ENCODE results near the gene U2SURP. TPM values are rescaled to one million over a fixed set of nuclear protein-coding genes. Genes with fewer than 3 reads are reported as not detected.

U2SURP gene
- total RNA-seq, 3 donors from 2014 or later (not counting 1 experiment from before 2014, with no cell fraction given), result 165 to 179 (median 172) TPM

- H3K9me3 Mint-ChIP-seq, result no peaks in the 10 kb centered on the region
- intact Hi-C loops (cut with micrococcal nuclease), result no loop called here
These were observed 63.4 kb downstream of the U2SURP start for GRCh38 chr3:143064777-143065176.

GRCh38 chr3:143065364-143065763 is 64.0 kb downstream of the U2SURP start:
- no peak overlapping the region for H3K4me3 Mint-ChIP-seq
- Histone ChIP-seq H3K36me3 (ENCODE audit: control insufficient read depth, insufficient read depth, low read length) (no peaks in the 10 kb centered on the region), H3K4me3 (ENCODE audit: low read length) (no peak overlapping the region), H3K27ac (ENCODE audit: low read length) (no peak overlapping the region), H3K4me1 (ENCODE audit: control insufficient read depth, insufficient read depth, low read length) (no peaks in the 10 kb centered on the region), H3K9me3 (ENCODE audit: control insufficient read depth, insufficient read depth, low read length) (no peaks in the 10 kb centered on the region), H3K27me3 (ENCODE audit: control insufficient read depth, insufficient read depth, low read length) (no peaks in the 10 kb centered on the region)
- DNase-seq (no peak), ATAC-seq (no peak)
- H3K27ac Mint-ChIP-seq, result no peak overlapping the region
- TF ChIP-seq CTCF (IDR thresholded peaks at IDR 0.05), result no peak
- WGBS (ENCODE audit: insufficient coverage), result 100% methylated on average over 2 of the region's 2 CpGs
- H3K36me3 Mint-ChIP-seq, result no peaks in the 10 kb centered on the region
- no peaks in the 10 kb centered on the region for H3K27me3 Mint-ChIP-seq (ENCODE audit: low read depth in 2 of 2)
- intact Hi-C loops (cut with micrococcal nuclease), result no loop called here
- H3K9me3 Mint-ChIP-seq, result no peaks in the 10 kb centered on the region
- peaks cover 5 to 7% of the 10 kb centered on the region in 2 donors for H3K4me1 Mint-ChIP-seq

More at GRCh38 chr3:143064777-143065176, 63.4 kb downstream of the U2SURP start:
- ATAC-seq (no peak), DNase-seq (no peak)
- Histone ChIP-seq H3K4me1 (ENCODE audit: control insufficient read depth, insufficient read depth, low read length) (no peaks in the 10 kb centered on the region), H3K27me3 (ENCODE audit: control insufficient read depth, insufficient read depth, low read length) (no peaks in the 10 kb centered on the region), H3K9me3 (ENCODE audit: control insufficient read depth, insufficient read depth, low read length) (no peaks in the 10 kb centered on the region), H3K27ac (ENCODE audit: low read length) (no peak overlapping the region), H3K36me3 (ENCODE audit: control insufficient read depth, insufficient read depth, low read length) (no peaks in the 10 kb centered on the region), H3K4me3 (ENCODE audit: low read length) (no peak overlapping the region)
- peaks cover 5 to 7% of the 10 kb centered on the region in 2 donors for H3K4me1 Mint-ChIP-seq
- TF ChIP-seq CTCF (IDR thresholded peaks at IDR 0.05), result no peak
- no peak overlapping the region for H3K27ac Mint-ChIP-seq
- no peak overlapping the region for H3K4me3 Mint-ChIP-seq
- H3K27me3 Mint-ChIP-seq (ENCODE audit: low read depth in 2 of 2), result no peaks in the 10 kb centered on the region
- 95% methylated on average over 5 of the region's 5 CpGs for WGBS (ENCODE audit: insufficient coverage)
- H3K36me3 Mint-ChIP-seq, result no peaks in the 10 kb centered on the region

- 98% methylated on average over 4 of the region's 4 CpGs for WGBS (ENCODE audit: insufficient coverage)
- H3K27me3 Mint-ChIP-seq (ENCODE audit: low read depth in 2 of 2), result no peaks in the 10 kb centered on the region
- intact Hi-C loops (cut with micrococcal nuclease), result no loop called here
- H3K36me3 Mint-ChIP-seq, result no peaks in the 10 kb centered on the region
- H3K9me3 Mint-ChIP-seq, result no peaks in the 10 kb centered on the region
- TF ChIP-seq CTCF (IDR thresholded peaks at IDR 0.05), result no peak
- Histone ChIP-seq H3K9me3 (ENCODE audit: control insufficient read depth, insufficient read depth, low read length) (no peaks in the 10 kb centered on the region), H3K36me3 (ENCODE audit: control insufficient read depth, insufficient read depth, low read length) (no peaks in the 10 kb centered on the region), H3K27ac (ENCODE audit: low read length) (no peak overlapping the region), H3K4me1 (ENCODE audit: control insufficient read depth, insufficient read depth, low read length) (no peaks in the 10 kb centered on the region), H3K27me3 (ENCODE audit: control insufficient read depth, insufficient read depth, low read length) (no peaks in the 10 kb centered on the region), H3K4me3 (ENCODE audit: low read length) (no peak overlapping the region)
- H3K27ac Mint-ChIP-seq, result no peak overlapping the region
- no peak for DNase-seq
- no peak for ATAC-seq
- H3K4me3 Mint-ChIP-seq, result no peak overlapping the region
- peaks cover 3 to 5% of the 10 kb centered on the region in 2 donors for H3K4me1 Mint-ChIP-seq
These were observed 64.7 kb downstream of the U2SURP start for GRCh38 chr3:143066033-143066432.

GRCh38 chr3:143067201-143067600 is 65.8 kb downstream of the U2SURP start:
- 93% methylated on average over 3 of the region's 3 CpGs for WGBS (ENCODE audit: insufficient coverage)
- H3K4me1 ChIP-seq (ENCODE audit: control insufficient read depth, insufficient read depth, low read length), result no peaks in the 10 kb centered on the region

More at GRCh38 chr3:143067201-143067600, 65.8 kb downstream of the U2SURP start:
- no peak overlapping the region for H3K27ac ChIP-seq (ENCODE audit: low read length)
- no peaks in the 10 kb centered on the region for H3K36me3 Mint-ChIP-seq
- no peaks in the 10 kb centered on the region for H3K9me3 Mint-ChIP-seq
- no peak overlapping the region for H3K27ac Mint-ChIP-seq
- ATAC-seq, result no peak
- H3K4me3 ChIP-seq (ENCODE audit: low read length), result no peak overlapping the region
- H3K27me3 Mint-ChIP-seq (ENCODE audit: low read depth in 2 of 2), result no peaks in the 10 kb centered on the region
- TF ChIP-seq CTCF (IDR thresholded peaks at IDR 0.05), result no peak
- no peaks in the 10 kb centered on the region for H3K4me1 Mint-ChIP-seq
- no peak overlapping the region for H3K4me3 Mint-ChIP-seq
- DNase-seq, result no peak
- intact Hi-C loops (cut with micrococcal nuclease), result no loop called here
- H3K36me3 ChIP-seq (ENCODE audit: control insufficient read depth, insufficient read depth, low read length), result no peaks in the 10 kb centered on the region
- no peaks in the 10 kb centered on the region for H3K27me3 ChIP-seq (ENCODE audit: control insufficient read depth, insufficient read depth, low read length)
- H3K9me3 ChIP-seq (ENCODE audit: control insufficient read depth, insufficient read depth, low read length), result no peaks in the 10 kb centered on the region
